K562 (cell line): Measurements from ENCODE around the gene CDK4. TPM values are rescaled to one million over a fixed set of nuclear protein-coding genes. Genes with fewer than 3 reads are reported as not detected.

ENCODE experiments used
- ATAC-seq: fragments of 200-7000 bp; cut with Tn5 transposase; 3 replicates; pipeline ENCODE4 v1.9.1; 2020; ENCODE audit warnings: moderate library complexity
- BruUV-seq: library from RNA; stranded (reverse); fragments of 400-500 nt; replicated peaks from 2 replicates; lab custom pipeline; 2021; lab: Mats Ljungman, UMichigan
- CTCF ChIA-PET: fragments of 300-600 bp; formaldehyde crosslinking; extraction: SDS; loops from one replicate; lab custom pipeline; 2021; ENCODE audit warnings: low intra/inter-chr PET ratio; lab: Yijun Ruan, JAX
- POLR2A ChIA-PET: fragments of 300-600, 350-650 bp; sonication (Branson Sonifier 250); formaldehyde crosslinking; extraction: SDS; loops from one replicate; lab custom pipeline; 2021; ENCODE audit warnings: antibody characterized with exemption, inconsistent platforms; lab: Yijun Ruan, JAX
- DNase-seq, 4 experiments: peaks; one replicate each; pipeline versions ENCODE4 v3.0.0 to v3.0.0-alpha.2; 2011 to 2018; ENCODE audit warnings: low spot score in 3 of 4, mixed read lengths in 3 of 4; ENCODE audit errors: extremely low read depth in 1 of 4
- FAIRE-seq: peaks from 2 replicates; lab custom pipeline; 2011; peaks lifted over from hg19 to GRCh38; lab: Jason Lieb, UNC
- H2AFZ ChIP-seq: 2 replicates; pipeline ENCODE4 v1.6.0; 2011; ENCODE audit warnings: low read depth, low read length, control low read depth, inconsistent platforms
- H3K27ac ChIP-seq: fragments of 200-600 bp; 3 replicates; pipeline ENCODE4 v1.8.0; 2011; ENCODE audit warnings: low read depth, mild to moderate bottlenecking, control low read depth, inconsistent platforms, low read length, moderate library complexity, mixed read lengths; ENCODE audit errors: extremely low read depth
- H3K27me3 ChIP-seq, 2 experiments: fragments of 300-600 bp in 1 of 2; 2 replicates in 1 of 2; 3 replicates in 1 of 2; pipeline versions ENCODE4 v1.6.0 to v1.8.0; 2011; ENCODE audit warnings: inconsistent platforms in 2 of 2, low read length in 2 of 2, mild to moderate bottlenecking in 1 of 2, mixed read lengths in 1 of 2, moderate library complexity in 1 of 2; ENCODE audit not compliant: control insufficient read depth in 2 of 2, insufficient read depth in 2 of 2
- H3K36me3 ChIP-seq: fragments of 300-600 bp; 3 replicates; pipeline ENCODE4 v1.8.0; 2011; ENCODE audit warnings: mild to moderate bottlenecking, low read length, inconsistent platforms; ENCODE audit not compliant: control insufficient read depth, insufficient read depth
- H3K4me1 ChIP-seq, 2 experiments: fragments of 200-600 bp in 1 of 2; replicated peaks in 1 of 2; 2 replicates in 1 of 2; 3 replicates in 1 of 2; pipeline versions ENCODE4 v1.5.1 to v1.8.0; 2011; ENCODE audit warnings: inconsistent platforms in 2 of 2, low read length in 2 of 2, mild to moderate bottlenecking in 1 of 2, mixed read lengths in 1 of 2, moderate library complexity in 1 of 2; ENCODE audit not compliant: control insufficient read depth in 2 of 2, insufficient read depth in 2 of 2
- H3K4me2 ChIP-seq: 2 replicates; pipeline ENCODE4 v1.6.1; 2011; ENCODE audit warnings: low read length, control low read depth, inconsistent platforms, mixed read lengths; ENCODE audit not compliant: insufficient read depth
- H3K4me3 ChIP-seq: fragments of 200-600 bp; sonication (generic), shearing (Covaris generic); 2 replicates; pipeline ENCODE4 v1.5.1; 2016; ENCODE audit warnings: control low read depth, inconsistent platforms
- H3K79me2 ChIP-seq: fragments of 200-600 bp; 3 replicates; pipeline ENCODE4 v1.8.0; 2011; ENCODE audit warnings: low read length, inconsistent platforms; ENCODE audit not compliant: control insufficient read depth, insufficient read depth
- H3K9ac ChIP-seq, 2 experiments: 2 replicates each; pipeline versions ENCODE4 v1.6.0 to v1.6.1; 2011; ENCODE audit warnings: low read depth in 2 of 2, low read length in 2 of 2, control low read depth in 1 of 2, inconsistent platforms in 1 of 2, mild to moderate bottlenecking in 1 of 2, mixed read lengths in 1 of 2; ENCODE audit not compliant: insufficient read depth in 1 of 2
- H3K9me1 ChIP-seq: one replicate; pipeline ENCODE4 v1.6.0; 2011; ENCODE audit warnings: inconsistent platforms, mild to moderate bottlenecking, low read length, moderate library complexity; ENCODE audit not compliant: control insufficient read depth, insufficient read depth
- H3K9me3 ChIP-seq: replicated peaks from 2 replicates; pipeline ENCODE4 v1.5.1; 2011; ENCODE audit warnings: low read depth, low read length, inconsistent platforms; ENCODE audit not compliant: control insufficient read depth, insufficient read depth
- H4K20me1 ChIP-seq: replicated peaks from 2 replicates; pipeline ENCODE4 v1.6.1; 2011; ENCODE audit warnings: low read length, inconsistent platforms, mixed read lengths; ENCODE audit not compliant: control insufficient read depth, insufficient read depth
- CREB5 ChIP-seq: fragments of 250-450 bp; sonication (Bioruptor Pico); IDR thresholded peaks from 2 replicates; pipeline ENCODE4 v1.5.0; 2020; ENCODE audit warnings: mild to moderate bottlenecking
- CUX1 ChIP-seq: fragments of 200-800 bp; sonication (Bioruptor generic); IDR thresholded peaks from 2 replicates; pipeline ENCODE4 v1.6.1; 2016; ENCODE audit warnings: missing genetic modification characterization, missing compliant biosample characterization
- MCM3 ChIP-seq: fragments of 450-650 bp; IDR thresholded peaks from 2 replicates; pipeline ENCODE4 v1.6.1; 2016
- RFX5 ChIP-seq: IDR thresholded peaks from 2 replicates; pipeline ENCODE4 v1.6.1; 2011; ENCODE audit warnings: low read depth, mild to moderate bottlenecking, improper control_type of control experiment, low read length
- TCF7 ChIP-seq: sonication (generic); IDR thresholded peaks from 2 replicates; pipeline ENCODE4 v1.6.1; 2016; ENCODE audit warnings: antibody characterized with exemption, borderline replicate concordance
- TEAD4 ChIP-seq, 2 experiments: sonication (generic) in 1 of 2; formaldehyde crosslinking in 1 of 2; IDR thresholded peaks; 2 replicates each; pipeline versions ENCODE4 v1.6.1 to v1.8.0; 2012 to 2022; ENCODE audit warnings: borderline replicate concordance in 1 of 2, inconsistent platforms in 1 of 2, low read length in 1 of 2, mild to moderate bottlenecking in 1 of 2, missing genetic modification reagents in 1 of 2
- TGIF2 ChIP-seq: sonication (generic); formaldehyde crosslinking; IDR thresholded peaks from 2 replicates; pipeline ENCODE4 v1.8.1; 2022; ENCODE audit warnings: mild to moderate bottlenecking, missing genetic modification reagents, moderate library complexity
- WGBS: fragments of 100-300 bp; shearing (Covaris generic); methylation state at CpG from one replicate; pipeline ENCODE4 v1.1.6; 2016; ENCODE audit warnings: low coverage, mixed read lengths; ENCODE audit not compliant: insufficient coverage; ENCODE audit errors: missing lambda C conversion rate; 5-methylcytosine and 5-hydroxymethylcytosine counted together
- in situ Hi-C: fragments of 300-500 bp; cut with MboI; formaldehyde crosslinking; loops from 4 replicates; pipeline ENCODE4 v1.15.0; 2018; ENCODE audit warnings: inconsistent platforms, mixed read lengths
- intact Hi-C: fragments of 100-400 bp; cut with micrococcal nuclease; formaldehyde crosslinking; loops from 2 replicates; pipeline ENCODE4 v1.14.2; 2022
- polyA plus RNA-seq, 8 experiments: library from polyadenylated mRNA; depleted of rRNA in 4 of 8; stranded (reverse) in 5 of 8; unstranded in 3 of 8; fragments of >200 nt; fragmentation: Nextera tagmentation in 2 of 8; fragmentation: Illumina TruSeq in 1 of 8; extraction: Ambion mirVana in 2 of 8; extraction: Trizol in 1 of 8; gene quantifications; 2 replicates each; pipeline versions ENCODE4 v1.2.1 to v1.2.3, GENCODE V29; 2011 to 2014; ENCODE audit warnings: inconsistent platforms in 1 of 8, missing spikeins in 1 of 8
- total RNA-seq, 7 experiments: library from RNA; depleted of rRNA in 6 of 7; stranded (reverse); fragments of >200 nt in 6 of 7; fragmentation: Illumina TruSeq in 2 of 7; extraction: Trizol in 2 of 7; gene quantifications; 2 replicates each; pipeline versions ENCODE4 v1.2.1 to v1.2.3, GENCODE V29; 2011 to 2021; ENCODE audit warnings: low replicate concordance in 1 of 7
- TF ChIP-seq, protein P1 (sequence below): fragments of 200-800 bp; sonication (Bioruptor generic); IDR thresholded peaks from 2 replicates; pipeline ENCODE4 v1.6.1; 2017; ENCODE audit warnings: missing genetic modification characterization, missing compliant biosample characterization

Gene CDK4
- total and polyA plus RNA-seq, 9 of the 15 experiments (the other 6 are each of a cell fraction or from before 2014, with no cell fraction given), result 37.8 to 436 (median 238) TPM

DNA sequence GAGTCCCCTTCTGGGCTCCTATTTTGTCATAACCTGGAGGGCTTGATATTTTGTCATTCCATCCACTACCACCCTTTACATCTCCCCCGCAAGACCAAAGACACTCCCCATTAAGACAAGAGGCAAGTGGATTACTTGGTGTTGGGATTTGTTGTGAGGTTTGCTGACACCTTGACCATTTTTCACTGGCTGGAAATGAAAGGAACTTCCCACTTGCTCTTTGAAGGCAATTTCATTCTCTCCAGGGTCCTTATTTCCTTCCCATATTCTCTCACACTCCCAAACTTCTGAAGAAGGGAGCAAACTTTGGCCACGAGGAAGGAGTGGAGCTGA lies 28.5 kb downstream of the CDK4 start:
- no peak overlapping the region for H3K4me3 ChIP-seq
- H3K9ac ChIP-seq, result peak overlapping the region in 1 of 2 experiments; percentile 75; a peak in 1 of 4 replicates
- POLR2A ChIA-PET, result interaction anchor here (1.0 to 1.9 kb wide), 3 partner anchors 10 to 30 kb away, joined by 3 to 5 read pairs (median 4); partner anchors contain the start of gene OS9
- H4K20me1 ChIP-seq, result no peaks in the 10 kb centered on the region
- FAIRE-seq (no peak), DNase-seq (no peak), ATAC-seq (no peak)
- no peak overlapping the region for H3K27ac ChIP-seq
- intact Hi-C loops (no loop called here), in situ Hi-C loops (no loop called here)
- CTCF ChIA-PET, result no interaction called here
- H3K9me1 ChIP-seq, result no peaks in the 10 kb centered on the region
- no TSS peak for BruUV-seq
- no peaks in the 10 kb centered on the region for H3K79me2 ChIP-seq
- H3K4me2 ChIP-seq, result no peak overlapping the region
- no peaks in the 10 kb centered on the region; the same call in 1 of the 2 replicates for H3K9me3 ChIP-seq
- peaks cover 0 to 20% of the 10 kb centered on the region in 2 experiments; a peak in 2 of 5 replicates for H3K4me1 ChIP-seq
- no peak overlapping the region for H2AFZ ChIP-seq
- H3K36me3 ChIP-seq, result peaks cover 24% of the 10 kb centered on the region; the same call in 2 of the 3 replicates
- WGBS, result 30% methylated on average over 2 of the region's 2 CpGs
- peaks cover 0 to 4% of the 10 kb centered on the region in 2 experiments; a peak in 1 of 5 replicates for H3K27me3 ChIP-seq
- TF ChIP-seq RFX5 (no peak), TEAD4 (IDR thresholded peaks at IDR 0.05; ENCODE audit: low read length) (no peak), TEAD4 (CRISPR knock-in tag; IDR thresholded peaks at IDR 0.05; ENCODE audit: borderline replicate concordance) (no peak), CREB5 (CRISPR knock-in tag) (no peak), TGIF2 (CRISPR knock-in tag) (no peak), CUX1 (no peak), MCM3 (no peak), TCF7 (no peak)
- TF ChIP-seq, protein P1, sequence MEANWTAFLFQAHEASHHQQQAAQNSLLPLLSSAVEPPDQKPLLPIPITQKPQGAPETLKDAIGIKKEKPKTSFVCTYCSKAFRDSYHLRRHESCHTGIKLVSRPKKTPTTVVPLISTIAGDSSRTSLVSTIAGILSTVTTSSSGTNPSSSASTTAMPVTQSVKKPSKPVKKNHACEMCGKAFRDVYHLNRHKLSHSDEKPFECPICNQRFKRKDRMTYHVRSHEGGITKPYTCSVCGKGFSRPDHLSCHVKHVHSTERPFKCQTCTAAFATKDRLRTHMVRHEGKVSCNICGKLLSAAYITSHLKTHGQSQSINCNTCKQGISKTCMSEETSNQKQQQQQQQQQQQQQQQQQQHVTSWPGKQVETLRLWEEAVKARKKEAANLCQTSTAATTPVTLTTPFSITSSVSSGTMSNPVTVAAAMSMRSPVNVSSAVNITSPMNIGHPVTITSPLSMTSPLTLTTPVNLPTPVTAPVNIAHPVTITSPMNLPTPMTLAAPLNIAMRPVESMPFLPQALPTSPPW (CRISPR knock-in tag), result no peak
